Glomerular endothelial cell (primary cell): ENCODE measurements around the gene NAXD. TPM values are rescaled to one million over a fixed set of nuclear protein-coding genes. Genes with fewer than 3 reads are reported as not detected.
"Not testable (repeated sequence)": the region's sequence is repeated elsewhere in the genome, so short reads cannot be mapped to it uniquely, and the experiment has no call there.

Experiments
- DNase-seq: peaks from one replicate; pipeline ENCODE4 v3.0.0-alpha.2; 2011; ENCODE audit warnings: low read depth, low spot score; ENCODE audit errors: extremely low read depth
- total RNA-seq: library from RNA; depleted of rRNA; stranded (reverse); fragments of >200 nt; gene quantifications from 2 replicates; pipeline ENCODE4 v1.2.3, GENCODE V29; 2015

NAXD gene
- total RNA-seq, 1 donor from 2014 or later: 19.6 TPM

GRCh38 chr13:110593430-110594130 lies 21.8 kb upstream of the NAXD start:
- DNase-seq: peak; percentile 39

- no peak for DNase-seq
Observed at GRCh38 chr13:110597041-110597689, 18.2 kb upstream of the NAXD start.

DNA sequence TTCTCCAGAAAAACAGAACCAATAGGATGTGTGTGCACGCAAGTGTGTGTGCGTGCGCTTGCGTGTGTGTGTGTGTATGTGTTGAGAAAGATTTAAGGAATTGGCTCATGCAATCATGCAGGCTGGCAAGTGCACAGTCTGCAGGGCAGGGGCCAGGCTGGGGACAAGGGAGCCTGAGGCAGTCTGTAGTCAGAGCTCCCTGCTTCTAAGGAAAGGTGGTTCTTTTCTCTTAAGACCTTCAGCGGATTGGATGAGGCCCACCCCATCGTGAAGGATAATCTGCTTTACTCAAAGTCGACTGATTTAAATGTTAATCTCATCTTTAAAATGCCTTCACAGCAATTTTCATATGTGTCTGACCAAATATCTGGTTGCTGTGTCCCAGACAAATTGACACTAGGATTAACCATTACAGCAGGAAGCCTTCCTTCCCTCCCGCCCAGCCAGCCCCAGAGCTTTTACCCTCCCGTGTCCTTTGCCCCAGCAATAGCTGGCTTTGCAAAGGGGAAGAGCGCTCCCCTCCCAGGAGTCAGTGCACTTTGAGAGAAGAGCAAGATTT lies 15.0 kb upstream of the NAXD start:
- no peak for DNase-seq

GRCh38 chr13:110600980-110601379 lies 14.4 kb upstream of the NAXD start:
- no peak for DNase-seq

GRCh38 chr13:110605132-110605531 lies 10.2 kb upstream of the NAXD start:
- no peak for DNase-seq

- not testable (repeated sequence) for DNase-seq
Observed at GRCh38 chr13:110606281-110606680, 9.1 kb upstream of the NAXD start.

DNA sequence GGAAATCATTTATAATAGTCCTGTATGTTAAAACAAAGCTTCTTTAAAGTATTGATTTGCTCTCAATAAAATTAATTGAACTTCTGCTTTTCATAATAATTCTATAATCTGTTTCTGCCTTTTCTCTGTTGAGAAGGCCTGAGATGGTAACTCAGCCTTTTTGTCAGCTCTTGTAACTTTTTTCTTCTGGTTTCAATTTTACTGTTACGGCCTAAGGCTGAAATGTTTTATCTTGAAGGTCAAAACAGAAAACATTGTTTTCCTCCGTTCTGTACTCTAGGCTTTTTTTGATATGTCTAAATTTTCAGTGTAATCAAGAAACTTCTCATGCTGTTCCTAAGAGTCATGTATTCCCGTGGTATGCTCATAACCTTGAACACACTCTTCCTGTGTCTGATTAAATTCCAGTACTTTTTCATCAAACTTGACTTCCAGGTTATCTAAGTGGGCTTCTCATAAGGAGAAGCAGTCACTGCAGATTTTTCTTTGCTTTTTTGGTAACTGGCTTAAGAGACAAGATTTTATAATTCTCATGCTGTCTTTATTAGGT lies 7.6 kb upstream of the NAXD start:
- no peak for DNase-seq

DNA sequence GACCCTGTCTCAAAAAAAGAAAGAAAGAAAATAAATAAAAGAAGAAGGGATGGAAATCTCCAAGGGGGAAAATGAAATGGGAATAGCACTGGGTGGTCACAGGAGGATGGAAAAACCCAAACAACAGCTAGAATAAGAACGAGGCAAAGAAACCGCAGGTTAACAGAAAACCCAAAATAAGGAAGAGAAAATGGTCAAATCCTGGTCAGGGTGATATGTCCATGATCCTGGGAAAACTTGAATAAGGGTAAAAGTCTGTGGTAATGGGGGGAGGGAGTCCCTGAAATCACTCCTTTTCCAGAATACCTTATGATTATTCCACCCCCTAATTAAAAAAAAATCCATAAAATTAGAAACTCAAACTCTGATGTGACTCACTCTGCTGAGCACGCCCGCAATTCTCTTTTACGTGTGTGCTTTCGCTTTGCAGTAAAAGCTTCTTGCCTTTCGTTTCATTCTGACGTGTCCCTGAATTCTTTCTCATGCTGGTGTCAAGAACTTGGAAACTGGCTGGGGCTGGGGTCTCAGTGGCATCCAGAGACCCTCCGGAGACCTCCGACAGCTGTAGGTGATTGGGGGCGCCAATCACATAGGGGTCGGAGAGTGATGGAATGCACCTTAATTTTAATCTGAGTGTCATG lies 4.3 kb upstream of the NAXD start:
- DNase-seq: no peak

- DNase-seq: no peak
Observed at GRCh38 chr13:110615005-110615321, 382 bp upstream of the NAXD start.

GRCh38 chr13:110616103-110617101 lies 1.1 kb downstream of the NAXD start:
- DNase-seq: no peak

DNA sequence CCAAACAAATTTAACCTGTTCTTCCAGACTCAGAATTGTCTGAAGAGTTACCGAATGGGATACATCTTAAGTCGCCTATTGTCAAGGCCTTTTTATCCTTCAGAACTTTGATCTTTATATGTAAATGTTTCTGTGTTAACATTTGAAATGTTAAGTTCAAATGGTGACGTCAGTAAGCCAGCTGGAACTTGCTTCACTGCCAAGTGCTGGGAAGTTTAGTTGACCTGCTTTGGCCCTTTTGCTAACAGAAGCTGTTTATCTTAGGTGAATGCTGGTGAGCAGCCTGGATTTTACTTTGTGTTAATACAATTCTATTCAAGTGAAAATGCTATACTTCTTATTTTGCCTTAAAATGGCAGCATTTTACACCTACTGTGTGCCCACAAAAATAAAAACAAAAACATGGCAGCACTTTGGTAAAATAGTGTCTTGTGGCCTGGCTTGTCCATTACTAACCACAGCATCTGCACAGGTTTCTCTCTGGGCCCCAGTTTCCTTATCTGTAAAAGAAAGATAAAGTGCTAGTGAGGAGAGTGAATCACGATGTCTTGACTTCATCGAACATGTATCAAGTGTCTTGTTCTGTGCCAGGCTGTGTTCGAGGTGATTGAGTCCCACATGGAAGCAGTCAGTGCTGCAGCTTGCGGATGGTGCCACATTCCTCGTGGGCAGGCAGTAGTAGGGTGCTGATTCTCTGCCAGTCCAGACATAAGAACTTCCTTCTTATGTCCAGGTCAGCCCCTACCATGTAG lies 2.2 kb downstream of the NAXD start:
- DNase-seq: no peak

DNA sequence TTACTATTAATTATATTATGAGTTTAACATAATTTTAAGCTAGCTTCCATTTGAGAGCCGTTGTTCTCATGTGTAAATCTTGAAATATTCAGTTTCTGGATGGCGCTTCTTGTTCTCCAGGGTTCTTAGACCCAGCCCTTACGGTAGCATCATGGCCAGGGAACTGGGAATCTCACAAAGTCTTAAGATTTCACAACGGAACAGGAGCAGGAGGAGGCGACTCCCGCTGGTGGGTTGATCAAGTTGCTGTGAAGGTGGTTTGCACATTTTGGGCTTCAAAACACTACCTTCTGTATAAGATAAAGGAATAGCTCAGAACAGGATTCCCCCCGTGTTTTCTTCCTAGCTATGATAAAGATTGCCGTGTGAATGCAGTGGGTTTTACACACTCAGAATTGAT lies 2.8 kb downstream of the NAXD start:
- no peak for DNase-seq

- no peak for DNase-seq
Observed at GRCh38 chr13:110618780-110619179, 3.4 kb downstream of the NAXD start.

- DNase-seq: no peak
Observed at GRCh38 chr13:110620596-110620995, 5.3 kb downstream of the NAXD start.

GRCh38 chr13:110624766-110625756 lies 9.7 kb downstream of the NAXD start:
- no peak for DNase-seq

DNA sequence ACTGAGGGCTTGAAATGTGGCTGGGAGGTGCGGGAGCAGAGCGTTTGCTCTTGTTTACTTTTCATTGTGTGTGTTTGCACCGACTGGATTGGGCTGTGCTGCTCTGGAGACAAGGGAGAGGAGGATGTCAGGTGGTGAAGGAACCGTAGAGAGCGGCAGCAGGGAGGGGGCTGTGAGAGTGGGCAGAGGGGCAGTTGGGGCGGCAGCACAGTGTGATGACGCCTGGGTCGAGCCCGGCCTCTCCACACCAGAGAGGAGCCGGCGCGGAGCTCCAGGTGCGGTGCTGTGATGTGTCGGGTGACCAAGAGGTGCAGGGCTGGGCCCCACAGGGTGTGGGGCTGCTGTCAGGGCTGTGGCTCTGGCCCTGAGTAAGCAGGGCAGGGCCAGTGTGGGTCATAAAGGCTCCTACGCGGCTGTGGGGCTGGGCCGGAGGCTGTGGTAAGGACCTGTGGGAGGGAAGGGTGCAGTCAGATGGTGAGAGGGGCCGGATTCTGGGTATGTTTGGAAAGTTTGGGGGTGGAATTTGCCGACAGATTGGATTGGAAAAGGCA lies 10.5 kb downstream of the NAXD start:
- DNase-seq: no peak

- no peak for DNase-seq
Observed at GRCh38 chr13:110626521-110626920, 11.2 kb downstream of the NAXD start.

- DNase-seq: no peak
Observed at GRCh38 chr13:110627351-110627750, 12.0 kb downstream of the NAXD start.
